RWPE1 (cell line): ENCODE data around the gene NOLC1.

Source experiments
- CTCF ChIA-PET: fragments of 350-600 bp; sonication (Branson Sonifier 250); formaldehyde crosslinking; extraction: SDS; loops from one replicate; lab custom pipeline; 2021; lab: Yijun Ruan, JAX
- POLR2A ChIA-PET: fragments of 400-600 bp; formaldehyde crosslinking; extraction: SDS; loops from one replicate; lab custom pipeline; 2020; ENCODE audit warnings: antibody characterized with exemption; ENCODE audit not compliant: low non-redundant PET; lab: Yijun Ruan, JAX
- DNase-seq: peaks from one replicate; pipeline ENCODE4 v3.0.0; 2012; ENCODE audit warnings: low spot score
- H3K27ac ChIP-seq: fragments of 450-650 bp; 2 replicates; pipeline ENCODE4 v1.5.1; 2017
- TF ChIP-seq, protein P1 (sequence below): fragments of 450-650 bp; conservative IDR thresholded peaks from 2 replicates; pipeline ENCODE4 v1.5.1; 2017; ENCODE audit warnings: low read depth, mild to moderate bottlenecking

The NOLC1 gene

DNA sequence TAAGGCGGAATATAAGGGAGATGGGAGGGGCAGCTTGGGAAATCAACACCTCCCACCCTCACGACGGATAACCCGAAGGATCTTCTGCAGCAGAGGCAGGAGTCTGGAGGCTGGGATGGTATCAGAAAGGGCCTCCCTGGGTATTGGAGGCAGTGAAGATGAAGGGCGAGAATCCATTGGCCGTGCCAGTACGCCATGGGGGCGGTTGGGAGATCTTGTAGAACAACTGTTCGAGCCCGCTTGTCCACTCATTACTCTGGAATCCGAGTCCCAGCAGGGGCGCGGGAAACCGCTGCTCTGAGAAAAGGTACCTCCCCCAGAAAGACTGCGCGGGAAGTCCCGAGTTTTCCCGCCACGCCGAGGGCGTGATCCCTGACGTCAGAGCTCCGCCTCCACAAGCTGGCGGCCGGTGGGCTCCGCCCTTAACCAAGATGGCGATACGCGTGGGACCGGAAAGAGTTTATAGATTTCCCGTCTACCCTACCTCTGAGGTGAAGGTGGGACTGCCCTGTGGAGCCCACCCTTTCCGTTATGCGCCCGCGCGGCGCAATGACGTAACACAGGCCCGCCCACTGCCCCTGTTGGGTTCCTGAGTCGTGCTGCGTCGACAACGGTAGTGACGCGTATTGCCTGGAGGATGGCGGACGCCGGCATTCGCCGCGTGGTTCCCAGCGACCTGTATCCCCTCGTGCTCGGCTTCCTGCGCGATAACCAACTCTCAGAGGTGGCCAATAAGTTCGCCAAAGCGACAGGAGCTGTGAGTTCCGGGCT lies at the start of gene NOLC1:
TSS of gene NOLC1 (plus strand) at position 616 of the 771 bp plus-strand sequence. CDS start at position 638, 22 bp downstream.
- TF ChIP-seq, protein P1, sequence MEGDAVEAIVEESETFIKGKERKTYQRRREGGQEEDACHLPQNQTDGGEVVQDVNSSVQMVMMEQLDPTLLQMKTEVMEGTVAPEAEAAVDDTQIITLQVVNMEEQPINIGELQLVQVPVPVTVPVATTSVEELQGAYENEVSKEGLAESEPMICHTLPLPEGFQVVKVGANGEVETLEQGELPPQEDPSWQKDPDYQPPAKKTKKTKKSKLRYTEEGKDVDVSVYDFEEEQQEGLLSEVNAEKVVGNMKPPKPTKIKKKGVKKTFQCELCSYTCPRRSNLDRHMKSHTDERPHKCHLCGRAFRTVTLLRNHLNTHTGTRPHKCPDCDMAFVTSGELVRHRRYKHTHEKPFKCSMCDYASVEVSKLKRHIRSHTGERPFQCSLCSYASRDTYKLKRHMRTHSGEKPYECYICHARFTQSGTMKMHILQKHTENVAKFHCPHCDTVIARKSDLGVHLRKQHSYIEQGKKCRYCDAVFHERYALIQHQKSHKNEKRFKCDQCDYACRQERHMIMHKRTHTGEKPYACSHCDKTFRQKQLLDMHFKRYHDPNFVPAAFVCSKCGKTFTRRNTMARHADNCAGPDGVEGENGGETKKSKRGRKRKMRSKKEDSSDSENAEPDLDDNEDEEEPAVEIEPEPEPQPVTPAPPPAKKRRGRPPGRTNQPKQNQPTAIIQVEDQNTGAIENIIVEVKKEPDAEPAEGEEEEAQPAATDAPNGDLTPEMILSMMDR: no peak
- ChIA-PET POLR2A (interaction anchor here (0.6 to 1.4 kb wide), 4 partner anchors 16 to 798 kb away, joined by 3 to 4 read pairs (median 4); partner anchors contain the start of genes BTRC and PPRC1), CTCF (interaction anchor here (0.6 to 2.4 kb wide), 2 partner anchors 17 to 692 kb away, joined by 3 to 10 read pairs; no protein-coding TSS in a partner anchor)
- H3K27ac ChIP-seq: peak within 1 kb of the TSS; percentile 96
- peak; percentile 97 for DNase-seq

DNA sequence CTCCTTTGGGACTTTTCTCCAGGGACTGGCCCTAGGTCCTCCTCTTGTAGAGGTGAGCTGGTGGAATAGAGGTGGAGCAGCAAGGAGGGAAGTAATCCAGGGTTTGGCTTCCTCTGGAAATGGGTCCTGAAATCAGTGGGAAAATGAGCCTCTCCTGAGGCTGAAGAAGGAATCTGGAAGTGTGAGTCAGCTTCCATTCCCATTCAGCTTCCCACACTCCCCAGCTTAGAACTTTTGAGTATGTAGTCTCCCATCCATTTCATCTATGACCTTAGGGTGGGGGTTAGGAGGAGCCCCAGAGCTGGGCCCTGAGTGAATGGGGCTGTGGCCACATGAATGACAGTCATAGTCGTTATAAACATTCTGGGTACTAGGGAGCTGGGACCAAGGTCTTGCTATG lies 49.8 kb upstream of the NOLC1 start:
- CTCF ChIA-PET: interaction anchor here (0.6 kb wide), 1 partner anchor 360 kb away, joined by 4 read pairs; no protein-coding TSS in a partner anchor

DNA sequence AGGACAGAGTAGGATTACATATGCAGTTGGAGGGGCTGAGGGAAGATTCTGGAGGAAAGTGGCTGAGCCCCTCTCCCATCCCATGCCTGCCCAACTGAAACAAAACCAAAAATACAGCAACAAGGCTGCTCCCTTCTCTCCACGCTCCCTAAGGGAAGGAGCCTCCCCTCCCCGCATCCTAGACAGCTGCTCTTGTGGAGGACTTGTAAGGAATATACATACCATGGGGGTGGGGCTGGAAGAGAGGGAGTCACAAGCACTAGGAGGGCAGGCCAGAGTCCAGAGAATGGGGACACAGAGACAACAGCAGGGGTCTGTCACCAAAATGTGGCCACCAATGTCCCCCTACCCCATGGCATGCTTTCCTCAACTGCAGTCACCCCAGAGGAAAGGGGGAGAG lies 45.2 kb upstream of the NOLC1 start:
- DNase-seq: no peak
- CTCF ChIA-PET: no interaction called here
- POLR2A ChIA-PET: interaction anchor here (0.7 kb wide), 1 partner anchor 12 kb away, joined by 3 read pairs; no protein-coding TSS in a partner anchor
- H3K27ac ChIP-seq: peak overlapping the region; percentile 40
- TF ChIP-seq, protein P1: no peak

More for the DNA sequence above, 49.8 kb upstream of the NOLC1 start:
- no peak for DNase-seq
- peak overlapping the region; percentile 16; the same call in 1 of the 2 replicates for H3K27ac ChIP-seq
- TF ChIP-seq, protein P1: no peak
- POLR2A ChIA-PET: interaction anchor here (0.5 kb wide), 1 partner anchor 11 kb away, joined by 4 read pairs; no protein-coding TSS in a partner anchor

DNA sequence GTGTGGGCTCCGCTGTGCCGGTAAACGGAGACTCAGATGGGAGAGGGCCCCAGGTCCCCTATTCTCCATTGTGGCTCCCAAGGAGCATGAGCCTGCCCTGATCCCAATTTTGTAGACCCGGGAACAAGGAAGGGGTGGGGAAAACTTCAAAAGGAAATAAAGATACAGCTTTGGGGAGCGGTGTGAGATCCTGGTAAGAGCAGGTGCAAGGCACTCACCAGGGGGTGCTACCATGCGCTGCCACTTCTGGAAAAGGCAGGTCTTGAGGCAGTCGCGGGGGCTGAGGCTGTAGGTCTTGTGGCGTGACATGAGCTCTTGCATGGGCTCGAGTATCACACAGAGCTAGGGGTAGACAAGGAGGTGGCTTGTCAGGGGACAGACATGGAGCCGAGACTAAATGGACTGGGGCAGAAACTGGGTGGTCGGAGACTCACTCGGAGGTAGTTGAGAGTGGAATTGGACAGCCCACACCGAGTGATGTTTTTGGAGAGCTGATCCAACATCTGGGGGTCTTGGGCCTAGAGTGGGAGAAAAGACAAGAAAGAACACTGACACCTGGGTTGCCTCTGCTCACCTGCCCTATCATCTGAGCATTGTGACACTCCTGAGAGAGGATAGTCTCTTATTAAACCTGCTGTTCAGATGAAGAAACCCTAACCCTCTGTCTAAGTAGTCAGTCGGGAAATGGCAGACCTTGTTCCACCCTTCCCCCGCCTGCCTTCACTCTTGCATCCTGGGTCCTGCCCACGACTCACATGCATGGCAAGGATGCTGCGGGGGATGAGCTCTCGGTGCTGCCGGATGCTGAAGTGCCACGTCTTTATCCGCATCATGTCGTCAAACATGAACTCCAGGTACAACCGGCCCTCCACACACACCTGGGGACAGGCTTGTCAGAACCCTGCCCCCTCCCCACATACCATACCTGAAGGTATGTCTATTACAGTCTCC lies 42.7 kb upstream of the NOLC1 start:
- ChIA-PET CTCF (interaction anchor here (0.9 to 1.0 kb wide), 2 partner anchors 33 to 37 kb away, joined by 3 read pairs; no protein-coding TSS in a partner anchor), POLR2A (interaction anchor here (1.1 kb wide), 1 partner anchor 10 kb away, joined by 3 read pairs; no protein-coding TSS in a partner anchor)
- H3K27ac ChIP-seq: peak overlapping the region; percentile 0; the same call in 1 of the 2 replicates
- TF ChIP-seq, protein P1: no peak
- DNase-seq: no peak

DNA sequence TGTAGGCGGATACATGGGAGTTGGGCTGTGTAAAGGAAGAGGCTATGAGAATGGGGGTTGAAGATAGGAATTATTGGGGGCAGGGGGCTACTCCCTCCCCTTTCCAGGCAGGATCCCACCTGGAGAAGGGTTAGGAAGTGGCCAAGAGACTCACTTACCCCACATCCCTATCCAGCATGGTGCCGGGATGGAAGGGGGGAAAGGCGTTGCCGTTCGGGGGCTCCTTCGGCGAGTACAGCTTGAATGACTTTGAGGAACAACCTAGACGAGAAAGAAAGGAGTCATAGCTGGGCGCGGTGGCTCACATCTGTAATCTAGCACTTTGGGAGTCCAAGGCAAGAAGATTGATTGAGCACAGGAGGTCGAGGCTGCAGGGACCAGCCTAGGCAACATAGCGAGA lies 40.9 kb upstream of the NOLC1 start:
- H3K27ac ChIP-seq: 0 out of 2 replicates have a peak overlapping the region, but pooled peaks have one; percentile 2
- ChIA-PET CTCF (no interaction called here), POLR2A (interaction anchor here (0.8 kb wide), 1 partner anchor 8 kb away, joined by 4 read pairs; no protein-coding TSS in a partner anchor)
- no peak for DNase-seq
- TF ChIP-seq, protein P1: no peak
